Psoas muscle (tissue), 8 donors: ENCODE results near the gene RNU6-9. TPM values are rescaled to one million over a fixed set of nuclear protein-coding genes. Genes with fewer than 3 reads are reported as not detected.

Experiments used
- ATAC-seq, 4 donors: fragments of 200-7000 bp; cut with Tn5 transposase; one replicate each; pipeline ENCODE4 v1.9.1; 2020; ENCODE audit warnings: moderate library complexity in 3 of 4, mild to moderate bottlenecking in 2 of 4
- DNase-seq, 2 donors: peaks; one replicate each; pipeline ENCODE4 v3.0.0-alpha.2; 2020
- H3K27ac ChIP-seq: fragments of 200-600 bp; one replicate; pipeline ENCODE4 v1.8.0; 2022
- H3K27me3 ChIP-seq, 3 donors: fragments of 200-600 bp in 1 of 3; one replicate each; pipeline versions ENCODE4 v1.6.1 to v1.8.0; 2013 to 2022; ENCODE audit warnings: low read length in 2 of 3, mild to moderate bottlenecking in 2 of 3, moderate library complexity in 1 of 3; ENCODE audit not compliant: insufficient read depth in 3 of 3
- H3K36me3 ChIP-seq, 2 donors: fragments of 200-600 bp in 1 of 2; one replicate each; pipeline versions ENCODE4 v1.6.1 to v1.8.0; 2013 to 2022; ENCODE audit warnings: low read depth in 1 of 2, mild to moderate bottlenecking in 1 of 2, moderate library complexity in 1 of 2; ENCODE audit not compliant: insufficient read depth in 1 of 2
- H3K4me1 ChIP-seq: fragments of 200-600 bp; one replicate; pipeline ENCODE4 v1.8.0; 2022
- H3K4me3 ChIP-seq: fragments of 200-600 bp; one replicate; pipeline ENCODE4 v1.8.0; 2022; ENCODE audit warnings: mild to moderate bottlenecking
- H3K9me3 ChIP-seq: fragments of 200-600 bp; one replicate; pipeline ENCODE4 v1.8.0; 2022
- CTCF ChIP-seq: fragments of 200-600 bp; IDR thresholded peaks from one replicate; pipeline ENCODE4 v1.8.0; 2022; ENCODE audit warnings: antibody characterized with exemption
- WGBS, 3 donors: extraction: QIAGEN DNeasy Blood & Tissue Kit; methylation state at CpG; one replicate each; pipeline versions ENCODE4 v1.1.6 to v1.1.7; 2013; 5-methylcytosine and 5-hydroxymethylcytosine counted together
- intact Hi-C, 2 donors: fragments of 100-400 bp; cut with DNase I; formaldehyde crosslinking; loops; one replicate each; pipeline versions ENCODE4 v1.11.0 to v1.14.2; 2022
- polyA plus RNA-seq, 3 donors: library from polyadenylated mRNA; stranded (reverse); fragments of 200-250 nt; gene quantifications; one replicate each; pipeline ENCODE4 v1.2.3, GENCODE V29; 2013
- total RNA-seq, 4 donors: library from RNA; stranded (reverse); fragmentation: NEBNext Ultra II Directional in 2 of 4; extraction: Animal tissue kit (Norgen Biotek cat#: 25700) in 2 of 4; gene quantifications; one replicate each; pipeline versions ENCODE4 v1.2.1 to v1.2.4, GENCODE V29; 2021 to 2023
- donor health status: healthy with polysubstance abuse.
- donor health status: DM: no; HTN: no; CAD: no; lungs with moderate emphysema.
- donor health status: Bipolar disorder and iron deficiency.
- donor health status: healthy.
- donor health status: DM: yes; HTN: yes; CAD: no.
- donor health status: DM: no; HTN: no; CAD: no.
- donor health status: DM: no; HTN: no; CAD: no.
- donor health status: DM: yes; HTN: yes; CAD: no.

RNU6-9 gene
- total and polyA plus RNA-seq, 7 donors, result not detected

DNA sequence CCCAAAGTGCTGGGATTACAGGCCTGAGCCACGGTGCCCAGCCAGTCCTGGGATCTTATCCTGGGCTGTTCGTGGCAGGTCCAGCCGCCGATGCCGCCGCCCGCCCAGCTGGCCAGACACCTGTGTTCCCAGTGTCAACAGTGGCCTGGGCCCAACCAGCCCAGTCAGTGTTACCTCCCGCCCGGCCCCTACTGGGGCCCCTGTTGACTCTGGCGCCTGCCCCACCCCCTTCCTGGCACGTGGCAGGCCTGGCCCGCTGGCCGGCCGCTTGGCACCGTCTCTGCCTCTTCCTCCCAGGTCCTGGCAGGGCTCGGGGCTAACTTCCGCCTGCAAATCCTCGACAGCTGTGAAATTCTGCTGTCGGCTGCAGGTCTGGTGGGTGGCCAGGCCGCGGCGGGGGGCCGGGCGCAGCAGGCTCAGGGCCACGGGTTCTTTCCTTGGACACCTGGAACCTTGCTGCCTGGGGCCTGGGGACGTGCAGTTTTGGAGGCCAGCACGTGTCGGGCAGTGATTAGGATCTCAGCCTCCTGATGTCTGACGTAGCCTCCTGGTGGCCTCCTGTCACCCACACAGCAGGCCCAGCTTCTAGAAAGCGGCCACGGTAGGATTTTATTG, 41.7 kb downstream of the RNU6-9 start:
- DNase-seq, result peak; percentile 89 to 95
- Histone ChIP-seq H3K4me3 (peak overlapping the region; percentile 16), H3K27ac (peak overlapping the region; percentile 81), H3K4me1 (peaks cover 27% of the 10 kb centered on the region), H3K27me3 (no peaks in the 10 kb centered on the region), H3K9me3 (no peaks in the 10 kb centered on the region), H3K36me3 (no peaks in the 10 kb centered on the region)
- intact Hi-C loops, result no loop called here
- no peak for TF ChIP-seq CTCF
- ATAC-seq, result peak; percentile 96 to 98 (median 98)
- 6 to 8% (median 8%) methylated on average over 29 to 31 of the region's 31 CpGs for WGBS, 3 donors

DNA sequence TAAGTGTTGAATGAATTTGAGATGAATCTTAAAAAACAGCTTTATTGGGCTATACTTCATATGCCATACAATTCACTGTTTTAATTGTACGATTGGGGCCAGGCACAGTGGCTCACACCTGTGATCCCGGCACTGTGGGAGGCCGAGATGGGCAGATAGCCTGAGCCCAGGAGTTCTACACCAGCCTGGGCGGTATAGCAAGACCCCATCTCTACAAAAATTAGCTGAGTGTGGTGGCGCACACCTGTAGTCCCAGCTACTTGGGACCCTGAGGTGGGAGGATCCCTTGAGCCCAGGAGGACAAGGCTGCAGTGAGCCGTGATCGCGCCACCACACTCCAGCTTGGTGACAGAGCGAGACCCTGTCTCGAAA, 42.9 kb downstream of the RNU6-9 start:
- H3K27ac ChIP-seq, result no peak overlapping the region
- no peak for TF ChIP-seq CTCF
- no peak for ATAC-seq
- H3K36me3 ChIP-seq, result no peaks in the 10 kb centered on the region
- H3K27me3 ChIP-seq, result no peaks in the 10 kb centered on the region
- 95 to 98% (median 97%) methylated on average over 10 of the region's 10 CpGs for WGBS, 3 donors
- intact Hi-C loops, result no loop called here
- no peak overlapping the region for H3K4me3 ChIP-seq
- H3K9me3 ChIP-seq, result no peaks in the 10 kb centered on the region
- H3K4me1 ChIP-seq, result peaks cover 34% of the 10 kb centered on the region
- no peak for DNase-seq

- ATAC-seq, result no peak
- no peak overlapping the region for H3K4me3 ChIP-seq
- H3K4me1 ChIP-seq, result peaks cover 37% of the 10 kb centered on the region
- H3K36me3 ChIP-seq, result no peaks in the 10 kb centered on the region
- intact Hi-C loops, result no loop called here
- no peak for DNase-seq
- 92 to 95% (median 94%) methylated on average over 16 of the region's 16 CpGs for WGBS, 3 donors
- no peak for TF ChIP-seq CTCF
- H3K27me3 ChIP-seq, result peaks cover 0 to 1% (median 0%) of the 10 kb centered on the region in 3 donors
- H3K9me3 ChIP-seq, result no peaks in the 10 kb centered on the region
- no peak overlapping the region for H3K27ac ChIP-seq
Observed at GRCh38 chr19:937259-937694, 44.0 kb downstream of the RNU6-9 start.

GRCh38 chr19:938233-938923, 45.1 kb downstream of the RNU6-9 start:
- no peaks in the 10 kb centered on the region for H3K9me3 ChIP-seq
- intact Hi-C loops, result no loop called here
- no peak overlapping the region for H3K4me3 ChIP-seq
- ATAC-seq, result no peak
- peaks cover 31% of the 10 kb centered on the region for H3K4me1 ChIP-seq
- no peak overlapping the region for H3K27ac ChIP-seq
- DNase-seq, result no peak
- H3K27me3 ChIP-seq, result peaks cover 0 to 1% (median 0%) of the 10 kb centered on the region in 3 donors
- WGBS, 3 donors, result 81 to 85% (median 82%) methylated on average over 23 of the region's 23 CpGs
- H3K36me3 ChIP-seq, result no peaks in the 10 kb centered on the region
- TF ChIP-seq CTCF, result no peak
